CD14-positive monocyte (primary cell): ENCODE data around the gene TRIM44. TPM values are rescaled to one million over a fixed set of nuclear protein-coding genes. Genes with fewer than 3 reads are reported as not detected.

Source experiments
- DNase-seq, 3 donors: peaks; one replicate each; pipeline ENCODE4 v3.0.0-alpha.2; 2011 to 2022
- H2AFZ ChIP-seq: 2 replicates; pipeline ENCODE4 v1.6.0; 2012; ENCODE audit warnings: mild to moderate bottlenecking, low read depth, low read length, inconsistent platforms; ENCODE audit not compliant: insufficient read depth, poor library complexity, severe bottlenecking
- H3K27ac ChIP-seq, 2 donors: 1 replicate in 1 of 2; 2 replicates in 1 of 2; pipeline ENCODE4 v1.5.1; 2012 to 2013; ENCODE audit warnings: low read length in 2 of 2, control low read depth in 1 of 2, inconsistent platforms in 1 of 2, low read depth in 1 of 2, mild to moderate bottlenecking in 1 of 2
- H3K27me3 ChIP-seq, 2 donors: one replicate each; pipeline versions ENCODE4 v1.6.0 to v1.6.1; 2011 to 2013; ENCODE audit warnings: low read length in 2 of 2; ENCODE audit not compliant: control insufficient read depth in 2 of 2, insufficient read depth in 2 of 2
- H3K36me3 ChIP-seq, 2 donors: replicated peaks in 1 of 2; 1 replicate in 1 of 2; 2 replicates in 1 of 2; pipeline versions ENCODE4 v1.5.1 to v1.6.1; 2012 to 2013; ENCODE audit warnings: low read length in 2 of 2, control low read depth in 1 of 2, inconsistent platforms in 1 of 2, mild to moderate bottlenecking in 1 of 2; ENCODE audit not compliant: insufficient read depth in 2 of 2, control insufficient read depth in 1 of 2
- H3K4me1 ChIP-seq, 2 donors: 1 replicate in 1 of 2; 2 replicates in 1 of 2; pipeline versions ENCODE4 v1.5.1 to v1.6.1; 2012 to 2013; ENCODE audit warnings: low read length in 2 of 2, control low read depth in 1 of 2, inconsistent platforms in 1 of 2, mild to moderate bottlenecking in 1 of 2, moderate library complexity in 1 of 2; ENCODE audit not compliant: insufficient read depth in 2 of 2, control insufficient read depth in 1 of 2
- H3K4me2 ChIP-seq: replicated peaks from 2 replicates; pipeline ENCODE3; 2012; ENCODE audit warnings: low read length, moderate library complexity, mild to moderate bottlenecking; ENCODE audit not compliant: poor library complexity, severe bottlenecking; ENCODE audit errors: extremely low read depth
- H3K4me3 ChIP-seq, 3 experiments: fragments of 200-600 bp in 1 of 3; sonication (generic) in 1 of 3; replicated peaks in 1 of 3; 1 replicate in 2 of 3; 2 replicates in 1 of 3; pipeline ENCODE4 v1.5.1; 2011 to 2013; ENCODE audit warnings: low read length in 3 of 3, mild to moderate bottlenecking in 3 of 3, control low read depth in 2 of 3, low read depth in 2 of 3, inconsistent platforms in 1 of 3, moderate library complexity in 1 of 3
- H3K79me2 ChIP-seq: 2 replicates; pipeline ENCODE4 v1.6.0; 2012; ENCODE audit warnings: mild to moderate bottlenecking, control low read depth, inconsistent platforms, low read length, moderate library complexity; ENCODE audit not compliant: insufficient read depth
- H3K9ac ChIP-seq: 2 replicates; pipeline ENCODE4 v1.6.0; 2017; ENCODE audit warnings: low read length, mild to moderate bottlenecking; ENCODE audit not compliant: insufficient read depth, poor library complexity, severe bottlenecking
- H3K9me3 ChIP-seq, 2 donors: replicated peaks in 1 of 2; 1 replicate in 1 of 2; 2 replicates in 1 of 2; pipeline versions ENCODE4 v1.5.1 to v1.6.1; 2012 to 2013; ENCODE audit warnings: low read length in 2 of 2, control low read depth in 1 of 2; ENCODE audit not compliant: control insufficient read depth in 1 of 2, insufficient read depth in 1 of 2
- H4K20me1 ChIP-seq: 2 replicates; pipeline ENCODE4 v1.6.0; 2012; ENCODE audit warnings: mild to moderate bottlenecking, low read length, control low read depth, moderate library complexity; ENCODE audit not compliant: insufficient read depth
- H3K27ac Mint-ChIP-seq, 7 donors: one replicate each; pipeline ENCODE4 v1.8.0; 2020; ENCODE audit warnings: mild to moderate bottlenecking in 7 of 7, mixed read lengths in 7 of 7, moderate library complexity in 6 of 7, inconsistent platforms in 2 of 7
- H3K27me3 Mint-ChIP-seq, 3 donors: one replicate each; pipeline ENCODE4 v1.8.0; 2021 to 2022; ENCODE audit warnings: low read depth in 3 of 3, mild to moderate bottlenecking in 3 of 3, mixed read lengths in 3 of 3, moderate library complexity in 3 of 3, inconsistent platforms in 1 of 3
- H3K36me3 Mint-ChIP-seq, 2 donors: one replicate each; pipeline ENCODE4 v1.8.0; 2020; ENCODE audit warnings: mixed read lengths in 2 of 2, inconsistent platforms in 1 of 2, mild to moderate bottlenecking in 1 of 2
- H3K4me1 Mint-ChIP-seq: one replicate; pipeline ENCODE4 v1.8.0; 2020; ENCODE audit warnings: mild to moderate bottlenecking, mixed read lengths
- H3K4me3 Mint-ChIP-seq, 2 donors: one replicate each; pipeline ENCODE4 v1.8.0; 2020; ENCODE audit warnings: mild to moderate bottlenecking in 2 of 2, mixed read lengths in 2 of 2, moderate library complexity in 1 of 2
- H3K9me3 Mint-ChIP-seq, 7 donors: one replicate each; pipeline ENCODE4 v1.8.0; 2020 to 2022; ENCODE audit warnings: mixed read lengths in 7 of 7, mild to moderate bottlenecking in 6 of 7, moderate library complexity in 6 of 7, inconsistent platforms in 2 of 7
- CTCF ChIP-seq: fragments of 200-600 bp; IDR thresholded peaks from one replicate; pipeline ENCODE4 v1.8.0; 2022; ENCODE audit warnings: antibody characterized with exemption, mild to moderate bottlenecking
- WGBS: methylation state at CpG from one replicate; pipeline ENCODE4 v1.1.5; 2013; ENCODE audit warnings: missing lambda C conversion rate; ENCODE audit not compliant: insufficient coverage; 5-methylcytosine and 5-hydroxymethylcytosine counted together
- intact Hi-C, 2 donors: fragments of 100-400 bp; cut with micrococcal nuclease; formaldehyde crosslinking; loops; one replicate each; pipeline versions ENCODE4 v1.15.0 to v1.15.1; 2023
- polyA plus RNA-seq, 3 donors: library from polyadenylated mRNA; depleted of rRNA in 1 of 3; unstranded in 2 of 3; stranded (reverse) in 1 of 3; fragments of 300-500 nt in 2 of 3; fragments of >200 nt in 1 of 3; fragmentation: Illumina TruSeq in 2 of 3; gene quantifications; 1 replicate in 2 of 3; 2 replicates in 1 of 3; pipeline ENCODE4 v1.2.3, GENCODE V29; 2012 to 2021

The TRIM44 gene
- polyA plus RNA-seq, 3 donors = 25.3 to 47.1 (median 45.9) TPM

GRCh38 chr11:35721651-35722282 is 59.2 kb downstream of the TRIM44 start:
- peaks cover 21% of the 10 kb centered on the region for H3K79me2 ChIP-seq
- peaks cover 4% of the 10 kb centered on the region for H4K20me1 ChIP-seq
- intact Hi-C loops = no loop called here
- H2AFZ ChIP-seq = peak overlapping the region; percentile 64
- no peaks in the 10 kb centered on the region for H3K9me3 ChIP-seq
- H3K27ac Mint-ChIP-seq = peak overlapping the region; percentile 59 to 95 (median 83)
- H3K4me3 ChIP-seq = peak overlapping the region in 2 of 3 experiments; percentile 33 to 38
- peaks cover 14 to 15% of the 10 kb centered on the region in 2 donors for H3K4me1 ChIP-seq
- peaks cover 0 to 2% (median 0%) of the 10 kb centered on the region in 3 donors for H3K27me3 Mint-ChIP-seq
- H3K4me1 Mint-ChIP-seq = peaks cover 19% of the 10 kb centered on the region
- peak overlapping the region; percentile 61 for H3K4me2 ChIP-seq
- peaks cover 13% of the 10 kb centered on the region in 2 donors for H3K36me3 Mint-ChIP-seq
- peaks cover 0 to 5% (median 0%) of the 10 kb centered on the region in 7 donors for H3K9me3 Mint-ChIP-seq
- peak overlapping the region; percentile 60 to 85 for H3K27ac ChIP-seq
- H3K4me3 Mint-ChIP-seq = peak overlapping the region; percentile 20 to 70
- peaks cover 11 to 14% of the 10 kb centered on the region in 2 donors for H3K36me3 ChIP-seq
- WGBS = no CpG with 5 or more reads among the region's 2 CpGs
- no peaks in the 10 kb centered on the region for H3K27me3 ChIP-seq
- H3K9ac ChIP-seq = peak overlapping the region; percentile 29
- DNase-seq = peak in 2 of 3 donors; percentile 19 to 38
- no peak for TF ChIP-seq CTCF

- DNase-seq = no peak
- intact Hi-C loops = no loop called here
- Mint-ChIP-seq H3K9me3 (peaks cover 0 to 5% (median 0%) of the 10 kb centered on the region in 7 donors), H3K27me3 (peaks cover 0 to 2% (median 0%) of the 10 kb centered on the region in 3 donors), H3K4me1 (peaks cover 19% of the 10 kb centered on the region), H3K4me3 (peak overlapping the region in 1 of 2 donors; percentile 70), H3K36me3 (peaks cover 22% of the 10 kb centered on the region in 2 donors), H3K27ac (peak overlapping the region in 5 of 7 donors; percentile 80 to 95 (median 92))
- H2AFZ ChIP-seq = peak overlapping the region; percentile 64
- no peak overlapping the region for H3K9ac ChIP-seq
- peaks cover 18 to 22% of the 10 kb centered on the region in 2 donors for H3K36me3 ChIP-seq
- peak overlapping the region in 1 of 3 experiments; percentile 38 for H3K4me3 ChIP-seq
- H3K9me3 ChIP-seq = no peaks in the 10 kb centered on the region
- peaks cover under 1% of the 10 kb centered on the region for H4K20me1 ChIP-seq
- no peaks in the 10 kb centered on the region for H3K27me3 ChIP-seq
- TF ChIP-seq CTCF = no peak
- 100% methylated on average over 2 of the region's 4 CpGs for WGBS
- H3K79me2 ChIP-seq = peaks cover 21% of the 10 kb centered on the region
- H3K4me1 ChIP-seq = peaks cover 14 to 15% of the 10 kb centered on the region in 2 donors
- no peak overlapping the region for H3K4me2 ChIP-seq
- peak overlapping the region; percentile 60 to 85 for H3K27ac ChIP-seq
These were observed 60.1 kb downstream of the TRIM44 start for GRCh38 chr11:35722641-35723040.
